Measurements from ENCODE around the gene FAM111B. TPM values are rescaled to one million over a fixed set of nuclear protein-coding genes. Genes with fewer than 3 reads are reported as not detected.
"Not testable (repeated sequence)": the region's sequence is repeated elsewhere in the genome, so short reads cannot be mapped to it uniquely, and the experiment has no call there.

FAM111B gene, protein sequence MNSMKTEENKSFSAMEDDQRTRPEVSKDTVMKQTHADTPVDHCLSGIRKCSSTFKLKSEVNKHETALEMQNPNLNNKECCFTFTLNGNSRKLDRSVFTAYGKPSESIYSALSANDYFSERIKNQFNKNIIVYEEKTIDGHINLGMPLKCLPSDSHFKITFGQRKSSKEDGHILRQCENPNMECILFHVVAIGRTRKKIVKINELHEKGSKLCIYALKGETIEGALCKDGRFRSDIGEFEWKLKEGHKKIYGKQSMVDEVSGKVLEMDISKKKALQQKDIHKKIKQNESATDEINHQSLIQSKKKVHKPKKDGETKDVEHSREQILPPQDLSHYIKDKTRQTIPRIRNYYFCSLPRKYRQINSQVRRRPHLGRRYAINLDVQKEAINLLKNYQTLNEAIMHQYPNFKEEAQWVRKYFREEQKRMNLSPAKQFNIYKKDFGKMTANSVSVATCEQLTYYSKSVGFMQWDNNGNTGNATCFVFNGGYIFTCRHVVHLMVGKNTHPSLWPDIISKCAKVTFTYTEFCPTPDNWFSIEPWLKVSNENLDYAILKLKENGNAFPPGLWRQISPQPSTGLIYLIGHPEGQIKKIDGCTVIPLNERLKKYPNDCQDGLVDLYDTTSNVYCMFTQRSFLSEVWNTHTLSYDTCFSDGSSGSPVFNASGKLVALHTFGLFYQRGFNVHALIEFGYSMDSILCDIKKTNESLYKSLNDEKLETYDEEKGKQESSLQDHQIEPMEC
- 3.2 and 3.8 TPM in 2 replicates for total RNA-seq

DNA sequence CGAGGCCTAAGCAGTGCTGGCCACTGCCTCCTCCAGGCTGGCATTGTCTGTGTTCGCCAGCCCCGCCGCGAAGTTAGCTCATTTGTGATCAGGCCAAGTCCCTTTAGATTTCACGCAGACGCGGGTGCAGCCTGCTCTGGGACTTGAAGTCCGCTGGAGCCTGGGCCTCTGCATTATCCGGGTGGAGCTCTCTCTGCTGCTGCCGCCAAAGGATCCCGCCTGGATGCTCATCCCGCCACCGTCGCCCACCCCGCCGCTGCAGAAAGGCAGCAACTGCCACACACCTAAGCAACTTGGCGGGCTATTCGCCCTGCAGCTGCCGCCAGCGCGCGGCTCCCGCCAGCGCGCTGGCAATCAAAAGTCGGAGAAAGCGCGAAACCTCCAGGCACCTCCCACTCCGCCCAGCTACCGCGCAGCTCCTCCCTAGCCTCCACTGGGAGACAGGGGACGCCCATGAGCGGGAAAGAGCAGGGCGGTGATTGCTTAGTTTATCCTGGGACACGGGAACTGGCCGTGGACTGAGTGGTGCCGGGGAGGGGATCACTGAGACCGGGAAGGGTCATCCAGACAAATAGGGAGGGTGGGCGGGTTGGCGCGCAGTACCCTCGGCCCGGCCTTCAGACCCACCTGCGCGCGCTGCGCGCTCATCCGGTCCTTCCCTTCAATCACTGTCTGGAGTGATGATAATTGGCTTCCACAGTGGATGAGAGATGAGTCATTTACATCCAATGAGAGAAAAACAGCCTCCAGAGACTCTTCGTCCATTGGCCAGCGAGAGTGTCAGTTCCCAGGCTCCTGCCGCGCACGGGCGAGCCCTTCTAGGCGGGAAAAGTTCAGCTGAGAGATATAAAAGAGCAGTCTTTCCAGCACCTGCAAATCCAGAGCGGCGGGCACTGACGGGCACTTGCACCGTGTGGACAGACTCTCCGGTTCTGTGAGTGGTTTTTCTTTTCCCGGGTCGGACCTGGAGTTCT lies at the start of gene FAM111B:
Gene FAM111B, plus strand, starts transcription at position 875 of the 974 bp plus-strand sequence. CDS start 2,389 bp downstream, outside the sequence.
- H3K36me3 ChIP-seq (ENCODE audit: control insufficient read depth, insufficient read depth, low read length): no peaks in the 10 kb centered on the region
- TF ChIP-seq, protein P1, sequence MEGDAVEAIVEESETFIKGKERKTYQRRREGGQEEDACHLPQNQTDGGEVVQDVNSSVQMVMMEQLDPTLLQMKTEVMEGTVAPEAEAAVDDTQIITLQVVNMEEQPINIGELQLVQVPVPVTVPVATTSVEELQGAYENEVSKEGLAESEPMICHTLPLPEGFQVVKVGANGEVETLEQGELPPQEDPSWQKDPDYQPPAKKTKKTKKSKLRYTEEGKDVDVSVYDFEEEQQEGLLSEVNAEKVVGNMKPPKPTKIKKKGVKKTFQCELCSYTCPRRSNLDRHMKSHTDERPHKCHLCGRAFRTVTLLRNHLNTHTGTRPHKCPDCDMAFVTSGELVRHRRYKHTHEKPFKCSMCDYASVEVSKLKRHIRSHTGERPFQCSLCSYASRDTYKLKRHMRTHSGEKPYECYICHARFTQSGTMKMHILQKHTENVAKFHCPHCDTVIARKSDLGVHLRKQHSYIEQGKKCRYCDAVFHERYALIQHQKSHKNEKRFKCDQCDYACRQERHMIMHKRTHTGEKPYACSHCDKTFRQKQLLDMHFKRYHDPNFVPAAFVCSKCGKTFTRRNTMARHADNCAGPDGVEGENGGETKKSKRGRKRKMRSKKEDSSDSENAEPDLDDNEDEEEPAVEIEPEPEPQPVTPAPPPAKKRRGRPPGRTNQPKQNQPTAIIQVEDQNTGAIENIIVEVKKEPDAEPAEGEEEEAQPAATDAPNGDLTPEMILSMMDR (IDR thresholded peaks at IDR 0.05; ENCODE audit: insufficient read depth, low read length, poor library complexity, severe bottlenecking): no peak
- H3K4me3 ChIP-seq (ENCODE audit: low read depth, low read length): peak within 1 kb of the TSS; percentile 52
- DNase-seq (ENCODE audit: low read depth): peak; percentile 73
- H3K27me3 ChIP-seq (ENCODE audit: control insufficient read depth, insufficient read depth, low read length): no peaks in the 10 kb centered on the region

DNA sequence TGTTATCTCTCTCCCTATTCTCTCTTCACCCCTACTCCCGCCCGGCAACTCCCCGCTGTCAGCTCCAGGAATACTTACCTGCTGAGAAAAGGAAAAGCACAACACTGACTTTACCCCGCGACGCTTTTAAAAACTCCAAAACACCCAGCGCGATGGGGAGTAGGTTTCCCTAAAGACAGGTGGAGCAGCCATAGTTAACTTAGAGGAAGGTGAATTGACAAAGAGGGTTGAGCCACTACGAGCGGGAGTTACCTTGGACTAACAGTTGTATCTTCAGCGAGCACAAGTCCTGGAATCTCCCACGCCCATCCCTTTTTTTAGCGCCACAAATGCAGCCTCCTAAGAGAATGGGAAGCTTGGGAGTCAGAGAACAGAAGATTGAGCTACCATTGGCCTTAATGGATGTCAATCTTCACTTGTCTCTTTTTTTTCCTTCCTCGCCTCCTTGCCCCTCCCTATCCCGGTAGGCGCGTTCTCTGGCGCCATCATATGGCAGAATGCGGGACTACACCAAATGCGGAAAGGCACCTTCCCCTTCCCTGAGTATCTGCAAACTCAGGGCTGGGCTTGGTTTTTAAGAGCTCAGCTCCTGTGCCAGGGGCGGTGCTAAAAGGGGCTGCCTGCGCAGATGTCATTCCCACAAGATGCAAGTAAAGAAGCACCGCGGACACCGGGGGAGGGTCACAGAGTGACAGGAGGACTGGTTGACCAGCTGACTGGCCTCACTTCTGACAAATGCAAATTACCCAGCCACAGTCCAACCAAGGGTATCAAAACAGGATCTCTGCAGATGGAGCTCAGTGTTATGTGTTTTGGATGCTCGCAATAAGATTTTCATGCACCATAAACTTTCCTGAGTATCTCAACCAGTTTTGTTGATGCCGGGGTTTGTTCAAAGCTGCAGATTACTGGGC lies 48.7 kb upstream of the FAM111B start:
- peak overlapping the region; percentile 5 for H3K4me3 ChIP-seq (ENCODE audit: low read depth, low read length)
- H3K27me3 ChIP-seq (ENCODE audit: control insufficient read depth, insufficient read depth, low read length); H3K36me3 ChIP-seq (ENCODE audit: control insufficient read depth, insufficient read depth, low read length): not testable (repeated sequence)
- TF ChIP-seq, protein P1 (IDR thresholded peaks at IDR 0.05; ENCODE audit: insufficient read depth, low read length, poor library complexity, severe bottlenecking): peak; percentile 99
- DNase-seq (ENCODE audit: low read depth): peak; percentile 75

DNA sequence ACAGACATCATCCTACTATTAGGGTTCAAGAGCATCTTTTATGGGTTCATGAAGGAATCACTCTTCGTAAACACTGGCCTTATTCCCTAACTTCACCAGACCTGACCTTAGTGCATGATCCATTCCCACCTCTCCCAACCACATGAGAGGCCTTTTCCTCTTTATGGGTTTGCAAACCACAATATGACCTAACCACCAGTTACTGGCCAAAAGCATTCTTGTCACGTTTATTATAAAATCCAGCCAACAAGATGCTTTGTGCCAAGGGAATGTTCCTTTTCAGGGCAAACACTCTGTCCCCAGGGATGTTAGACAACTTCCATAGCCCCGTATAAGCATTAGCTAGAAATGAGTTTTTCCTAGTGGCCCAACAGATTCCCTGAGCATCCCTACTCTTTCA lies 46.9 kb upstream of the FAM111B start:
- H3K27me3 ChIP-seq (ENCODE audit: control insufficient read depth, insufficient read depth, low read length); H3K36me3 ChIP-seq (ENCODE audit: control insufficient read depth, insufficient read depth, low read length); H3K4me3 ChIP-seq (ENCODE audit: low read depth, low read length); DNase-seq (ENCODE audit: low read depth): not testable (repeated sequence)

DNA sequence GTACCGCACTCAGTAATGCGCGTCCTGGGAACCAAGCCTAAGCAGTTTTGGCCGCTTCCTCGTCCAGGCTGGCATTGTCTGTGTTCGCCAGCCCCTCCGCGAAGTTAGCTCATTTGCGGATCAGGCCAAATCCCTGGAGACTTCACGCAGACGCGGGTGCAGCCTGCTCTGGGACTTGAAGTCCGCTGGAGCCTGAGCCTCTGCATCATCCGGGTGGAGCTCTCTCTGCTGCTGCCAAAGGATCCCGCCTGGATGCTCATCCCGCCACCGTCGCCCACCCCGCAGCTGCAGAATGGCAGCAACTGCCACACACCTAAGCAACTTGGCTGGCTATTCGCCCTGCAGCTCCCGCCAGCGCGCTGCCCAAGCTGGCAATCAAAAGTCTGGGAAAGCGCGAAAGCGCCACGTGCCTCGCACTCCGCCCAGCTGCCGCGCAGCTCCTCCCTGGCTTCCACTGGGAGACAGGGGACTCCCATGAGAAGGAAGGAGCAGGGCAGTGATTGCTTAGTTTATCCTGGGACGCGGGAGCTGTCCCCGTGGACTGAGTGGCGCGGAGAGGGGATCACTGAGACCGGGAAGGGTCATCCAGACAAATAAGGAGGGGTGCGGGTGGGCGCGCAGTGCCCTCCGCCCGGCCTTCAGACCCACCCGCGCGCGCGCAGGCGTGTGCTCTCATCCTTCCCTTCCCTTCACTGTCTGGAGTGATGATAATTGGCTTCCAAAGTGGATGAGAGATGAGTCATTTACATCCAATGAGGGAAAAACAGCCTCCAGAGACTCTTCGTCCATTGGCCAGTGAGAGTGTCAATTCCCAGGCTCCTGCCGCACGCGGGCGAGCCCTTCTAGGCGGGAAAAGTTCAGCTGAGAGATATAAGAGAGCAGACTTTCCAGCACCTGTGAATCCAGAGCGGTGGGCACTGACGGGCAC lies 44.2 kb upstream of the FAM111B start:
- TF ChIP-seq, protein P1 (IDR thresholded peaks at IDR 0.05; ENCODE audit: insufficient read depth, low read length, poor library complexity, severe bottlenecking): no peak
- peak; percentile 4 for DNase-seq (ENCODE audit: low read depth)
- H3K36me3 ChIP-seq (ENCODE audit: control insufficient read depth, insufficient read depth, low read length): no peaks in the 10 kb centered on the region
- peaks cover 9% of the 10 kb centered on the region for H3K27me3 ChIP-seq (ENCODE audit: control insufficient read depth, insufficient read depth, low read length)
- H3K4me3 ChIP-seq (ENCODE audit: low read depth, low read length): no peak overlapping the region

DNA sequence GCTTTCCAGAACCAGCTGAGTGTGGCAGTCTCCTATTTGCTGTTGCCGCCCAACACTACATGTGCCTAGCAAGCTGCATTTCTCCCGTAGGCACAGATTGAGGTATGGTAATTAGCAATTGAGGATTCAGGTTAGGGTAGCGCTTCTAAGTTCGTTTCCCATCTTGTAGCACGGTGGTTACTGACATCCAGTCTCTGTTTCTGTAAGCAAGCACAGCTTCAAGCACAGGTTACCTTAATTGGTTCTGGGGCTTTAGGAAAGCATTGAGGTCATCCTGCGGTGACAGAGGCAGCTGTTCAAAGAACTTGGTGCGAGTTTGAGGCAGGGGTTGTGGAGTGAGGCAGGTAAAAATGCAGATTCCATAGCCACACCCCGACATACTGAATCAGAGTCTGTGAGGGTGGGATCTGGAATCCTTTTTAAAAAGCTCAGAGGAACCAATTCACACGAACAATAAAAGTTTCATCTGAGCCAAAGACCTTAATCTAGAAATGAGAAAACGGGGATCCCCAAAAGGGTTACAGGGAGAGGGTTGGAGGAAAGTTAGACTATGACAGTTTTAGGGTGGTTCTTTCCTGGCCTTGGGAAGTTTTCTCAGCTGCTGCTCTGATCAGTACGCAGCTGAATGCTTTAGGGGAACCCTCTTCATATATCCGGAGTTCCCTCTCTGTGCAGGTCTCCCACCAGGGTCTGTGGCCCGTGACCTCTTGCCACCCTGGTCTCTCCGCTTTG lies 42.9 kb upstream of the FAM111B start:
- H3K36me3 ChIP-seq (ENCODE audit: control insufficient read depth, insufficient read depth, low read length); H3K4me3 ChIP-seq (ENCODE audit: low read depth, low read length); DNase-seq (ENCODE audit: low read depth); H3K27me3 ChIP-seq (ENCODE audit: control insufficient read depth, insufficient read depth, low read length): not testable (repeated sequence)

All from kidney epithelial cell (primary cell).